KBM-7 (cell line): ENCODE measurements around the gene SULT2B1.

Source experiments
- DNase-seq: peaks from one replicate; pipeline ENCODE4 v3.0.0-alpha.2; 2015
- in situ Hi-C: fragments of 300-500 bp; cut with MboI; formaldehyde crosslinking; loops from 2 replicates; pipeline ENCODE4 v1.14.3; 2020; ENCODE audit warnings: low sequenced_read_pairs, low pct_unique_long_range_greater_than_20kb, mixed read lengths

Gene SULT2B1

GRCh38 chr19:48595171-48595570 is 43.2 kb downstream of the SULT2B1 start:
- no peak for DNase-seq
- in situ Hi-C loops, result loop anchor here (25.0 kb wide), 1 partner anchor 258 kb away; the partner anchor contains the start of gene EMP3

DNA sequence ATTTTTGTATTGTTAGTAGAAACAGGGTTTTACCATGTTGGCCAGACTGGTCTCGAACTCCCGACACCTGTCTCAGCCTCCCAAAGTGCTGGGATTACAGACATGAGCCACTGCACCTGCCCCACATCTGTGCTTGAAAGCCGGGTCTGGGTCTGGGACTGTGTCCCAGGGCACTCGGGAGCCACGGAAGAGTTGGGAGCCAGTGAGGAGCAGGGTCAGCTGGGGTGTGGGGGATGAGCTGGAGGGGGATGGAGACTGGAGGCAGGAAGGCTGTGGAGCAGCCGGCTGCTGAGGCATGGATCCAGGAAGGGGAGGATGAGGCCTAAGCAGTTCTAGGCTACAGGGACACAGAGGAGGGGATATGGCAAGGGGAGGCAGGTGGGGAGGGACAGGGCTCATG is 43.9 kb downstream of the SULT2B1 start:
- in situ Hi-C loops, result loop anchor here (25.0 kb wide), 1 partner anchor 259 kb away; the partner anchor contains the start of gene EMP3
- DNase-seq, result no peak

DNA sequence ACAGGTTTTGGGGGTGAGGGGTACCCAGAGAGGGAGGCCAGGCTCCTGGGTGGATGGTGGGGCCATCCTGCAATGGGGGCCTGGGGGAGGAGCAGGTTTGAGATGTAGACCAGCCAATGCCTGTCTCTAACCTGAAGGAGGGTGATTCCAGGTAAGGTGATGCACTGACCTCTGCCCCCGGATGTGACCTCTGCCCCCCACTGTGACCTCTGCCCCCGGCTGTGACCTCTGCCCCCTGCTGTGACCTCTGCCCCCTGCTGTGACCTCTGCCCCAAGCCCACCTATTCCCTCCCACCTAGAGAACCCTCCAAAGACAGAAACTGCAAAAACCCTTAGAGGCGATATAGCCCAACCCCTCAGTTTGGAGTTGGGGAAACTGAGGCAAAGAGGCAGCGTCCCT is 44.3 kb downstream of the SULT2B1 start:
- in situ Hi-C loops, result loop anchor here (25.0 kb wide), 1 partner anchor 259 kb away; the partner anchor contains the start of gene EMP3
- no peak for DNase-seq

- in situ Hi-C loops, result loop anchor here (25.0 kb wide), 1 partner anchor 260 kb away; the partner anchor contains the start of gene EMP3
- no peak for DNase-seq
Measured at GRCh38 chr19:48596679-48597465, 44.9 kb downstream of the SULT2B1 start.

DNA sequence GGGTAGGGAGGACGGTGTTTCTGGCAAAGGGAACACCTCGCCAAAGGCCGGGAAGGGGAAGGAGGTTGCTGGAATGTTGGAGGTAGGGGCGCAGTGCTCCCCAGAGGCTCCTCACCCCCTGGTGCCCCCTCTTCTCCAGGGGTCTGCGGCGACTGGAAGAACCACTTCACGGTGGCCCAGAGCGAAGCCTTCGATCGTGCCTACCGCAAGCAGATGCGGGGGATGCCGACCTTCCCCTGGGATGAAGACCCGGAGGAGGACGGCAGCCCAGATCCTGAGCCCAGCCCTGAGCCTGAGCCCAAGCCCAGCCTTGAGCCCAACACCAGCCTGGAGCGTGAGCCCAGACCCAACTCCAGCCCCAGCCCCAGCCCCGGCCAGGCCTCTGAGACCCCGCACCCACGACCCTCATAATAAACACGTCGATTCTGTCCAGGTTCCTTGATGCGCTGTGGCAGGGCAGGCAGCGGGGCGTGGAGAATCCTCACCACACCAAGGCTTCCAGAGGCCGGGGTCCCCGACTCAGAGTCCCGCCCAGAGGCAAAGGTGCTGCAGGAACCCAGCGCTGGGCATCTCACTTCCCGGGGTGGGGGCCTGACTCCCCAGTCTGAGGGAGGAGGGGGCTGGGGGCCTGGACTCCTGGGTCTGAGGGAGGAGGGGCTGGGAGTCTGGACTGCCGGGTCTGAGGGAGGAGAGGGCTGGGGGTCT is 47.2 kb downstream of the SULT2B1 start:
- in situ Hi-C loops, result loop anchor here (25.0 kb wide), 1 partner anchor 262 kb away; the partner anchor contains the start of gene EMP3
- DNase-seq, result no peak

DNA sequence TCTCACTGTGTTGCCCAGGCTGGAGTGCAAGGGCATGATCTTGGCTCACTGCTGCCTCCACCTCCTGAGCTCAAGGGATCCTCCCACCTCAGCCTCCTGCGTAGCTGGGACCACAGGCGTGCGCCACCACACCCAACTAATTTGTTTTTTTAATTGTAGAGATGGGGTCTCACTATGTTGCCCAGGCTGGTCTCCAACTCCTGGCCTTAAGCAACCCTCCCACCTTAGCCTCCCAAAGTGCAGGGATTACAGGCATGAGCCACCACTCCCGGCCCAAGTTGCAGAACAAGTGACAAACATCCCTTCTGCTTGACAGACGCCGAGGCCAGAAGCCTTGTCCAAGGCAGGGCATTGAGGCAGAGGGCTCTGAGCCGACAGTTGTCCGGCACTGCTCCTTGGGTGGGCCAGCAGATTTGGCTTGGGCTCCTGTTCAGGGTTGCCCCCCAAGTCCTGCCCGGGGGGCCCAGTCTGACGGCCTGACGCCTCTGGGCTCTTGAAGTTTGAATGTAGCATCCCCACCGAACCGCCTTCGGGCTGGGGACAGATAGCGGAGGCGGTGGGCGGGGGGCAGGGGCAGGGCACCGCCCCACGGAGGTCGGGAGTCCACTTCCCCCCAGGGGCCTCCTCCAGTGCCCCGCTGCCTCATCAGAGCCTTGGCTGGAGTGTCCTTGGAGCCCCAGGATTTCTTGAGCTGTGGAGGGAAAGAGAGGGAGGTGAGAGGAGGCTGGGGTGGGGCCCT is 48.9 kb downstream of the SULT2B1 start:
- in situ Hi-C loops, result no loop called here
- no peak for DNase-seq

DNA sequence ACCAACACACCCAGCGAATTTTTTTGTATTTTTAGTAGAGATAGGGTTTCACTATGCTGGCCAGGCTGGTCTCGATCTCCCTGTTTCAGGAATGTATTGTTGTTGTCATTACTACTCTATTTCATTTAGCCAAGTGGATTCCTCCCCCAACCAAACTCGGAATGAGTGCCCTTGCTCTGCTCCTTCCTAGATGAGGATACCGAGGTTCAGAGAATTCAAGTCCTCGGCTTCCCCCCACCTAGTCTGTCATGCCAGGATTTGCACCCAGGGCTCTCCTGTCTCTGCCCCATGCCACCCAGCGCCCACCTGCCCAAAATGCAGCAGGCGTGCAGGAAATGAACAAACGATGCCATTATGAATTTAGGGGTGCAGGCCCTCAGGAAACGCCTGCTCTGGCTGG is 51.0 kb downstream of the SULT2B1 start:
- in situ Hi-C loops, result no loop called here
- no peak for DNase-seq

DNA sequence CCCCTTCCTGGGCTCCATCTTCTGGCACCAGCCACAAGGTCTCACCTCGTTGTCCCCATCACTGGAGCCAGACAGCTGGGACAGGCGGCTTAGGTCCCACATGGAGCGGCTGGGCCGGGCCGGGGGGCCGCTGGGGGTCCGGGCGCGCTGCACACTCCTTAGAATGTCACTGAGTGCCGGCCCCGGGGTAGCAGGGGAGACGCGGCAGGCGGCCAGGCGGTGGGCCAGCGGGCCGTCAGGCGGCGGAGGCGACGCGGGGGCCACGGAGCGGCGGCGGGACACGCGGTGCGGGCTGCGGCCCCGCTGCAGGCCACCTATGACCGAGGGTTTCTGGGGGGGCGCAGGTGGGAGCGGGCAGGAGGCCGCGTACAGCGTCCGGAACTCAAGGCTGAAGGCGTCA is 51.5 kb downstream of the SULT2B1 start:
- no peak for DNase-seq
- in situ Hi-C loops, result no loop called here

DNA sequence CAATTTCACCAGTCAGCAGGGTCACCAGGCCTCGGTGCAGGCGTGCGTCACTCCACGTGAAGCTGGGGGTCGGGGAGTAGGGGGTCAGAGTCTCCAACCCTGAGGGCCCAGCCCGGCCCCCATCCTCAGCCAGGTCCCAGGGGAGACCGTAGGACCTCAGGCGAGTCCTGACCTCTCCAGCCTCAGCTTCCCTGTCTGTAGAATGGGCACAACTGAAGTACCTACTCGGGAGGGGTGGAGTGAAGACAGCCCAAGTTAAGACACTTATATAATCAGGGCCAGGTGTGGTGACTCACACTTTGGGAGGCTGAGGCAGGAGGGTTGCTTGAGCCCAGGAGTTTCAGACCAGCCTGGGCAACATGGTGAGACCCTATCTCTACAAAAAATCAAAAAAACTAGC is 51.9 kb downstream of the SULT2B1 start:
- in situ Hi-C loops, result no loop called here

DNA sequence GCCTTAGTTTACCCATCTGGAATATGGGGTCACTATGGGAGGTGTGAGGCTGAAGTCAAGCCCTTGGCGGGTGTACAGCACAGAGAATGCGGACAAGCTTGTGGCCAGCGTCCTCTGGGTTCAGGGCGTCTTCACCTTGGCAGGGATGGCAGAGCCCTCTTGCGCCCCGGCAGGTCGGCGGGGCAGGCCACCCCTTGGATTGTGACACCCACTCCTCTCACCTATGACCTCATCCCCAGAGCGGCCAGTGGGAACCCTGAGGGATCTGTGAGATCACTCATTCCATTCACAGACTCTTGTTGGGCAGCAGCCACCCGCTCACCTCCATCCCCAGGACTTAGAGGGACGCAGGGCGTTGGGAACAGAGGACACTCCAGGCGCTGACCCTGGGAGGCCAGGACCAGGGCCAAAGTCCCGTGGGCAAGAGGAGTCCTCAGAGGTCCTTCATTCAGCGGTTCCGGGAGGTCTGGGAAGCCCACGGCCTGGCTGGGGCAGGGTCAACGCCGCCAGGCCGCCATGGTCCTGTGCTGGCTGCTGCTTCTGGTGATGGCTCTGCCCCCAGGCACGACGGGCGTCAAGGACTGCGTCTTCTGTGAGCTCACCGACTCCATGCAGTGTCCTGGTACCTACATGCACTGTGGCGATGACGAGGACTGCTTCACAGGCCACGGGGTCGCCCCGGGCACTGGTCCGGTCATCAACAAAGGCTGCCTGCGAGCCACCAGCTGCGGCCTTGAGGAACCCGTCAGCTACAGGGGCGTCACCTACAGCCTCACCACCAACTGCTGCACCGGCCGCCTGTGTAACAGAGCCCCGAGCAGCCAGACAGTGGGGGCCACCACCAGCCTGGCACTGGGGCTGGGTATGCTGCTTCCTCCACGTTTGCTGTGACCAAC is 54.7 kb downstream of the SULT2B1 start, which contains the start of gene SPACA4:
Gene SPACA4, plus strand, starts transcription at position 280 of the 896 bp plus-strand sequence. Its CDS starts 237 bp downstream, at position 517.
- in situ Hi-C loops, result no loop called here
- no peak for DNase-seq

More for the DNA sequence above, 51.9 kb downstream of the SULT2B1 start:
- no peak for DNase-seq

DNA sequence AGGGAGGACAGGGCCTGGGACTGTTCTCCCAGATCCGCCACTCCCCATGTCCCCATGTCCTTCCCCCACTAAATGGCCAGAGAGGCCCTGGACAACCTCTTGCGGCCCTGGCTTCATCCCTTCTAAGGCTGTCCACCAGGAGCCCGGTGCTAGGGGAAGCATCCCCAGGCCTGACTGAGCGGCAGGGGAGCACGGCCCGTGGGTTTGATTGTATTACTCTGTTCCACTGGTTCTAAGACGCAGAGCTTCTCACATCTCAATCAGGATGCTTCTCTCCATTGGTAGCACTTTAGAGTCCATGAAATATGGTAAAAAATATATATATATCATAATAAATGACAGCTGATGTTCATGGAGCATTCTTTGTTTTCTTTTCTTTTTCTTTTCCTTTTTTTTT is 55.4 kb downstream of the SULT2B1 start:
- no peak for DNase-seq
- in situ Hi-C loops, result no loop called here

GRCh38 chr19:48608798-48609263 is 56.9 kb downstream of the SULT2B1 start:
- peak; percentile 83 for DNase-seq

DNA sequence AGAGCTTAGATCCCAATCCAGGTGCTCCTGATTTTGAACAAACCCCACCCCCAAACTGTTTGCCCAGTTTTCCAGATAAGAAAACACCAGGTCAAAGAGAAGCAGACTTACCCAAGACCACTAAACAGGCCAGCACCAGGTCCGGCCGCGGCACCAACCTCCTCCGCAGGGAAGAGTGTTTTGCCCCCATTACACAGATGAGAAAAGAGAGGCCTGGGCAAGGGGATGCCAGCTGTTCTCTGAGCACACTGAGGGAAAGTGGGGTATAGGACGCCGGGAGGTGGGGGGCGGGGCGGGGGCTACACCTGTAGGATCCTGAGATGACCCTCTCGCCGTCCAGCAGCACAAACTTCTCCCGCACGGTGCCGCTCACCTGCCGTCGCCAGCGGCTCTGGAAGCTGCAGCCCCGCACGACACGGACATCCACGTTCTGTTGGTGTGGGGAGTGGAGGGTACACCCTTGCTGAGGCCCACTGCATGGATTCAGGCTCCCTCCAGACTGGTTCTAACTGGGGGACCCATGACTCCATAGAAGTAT is 57.7 kb downstream of the SULT2B1 start:
- no peak for DNase-seq
- in situ Hi-C loops, result no loop called here

More at GRCh38 chr19:48608798-48609263, 56.9 kb downstream of the SULT2B1 start:
- in situ Hi-C loops, result no loop called here

- no peak for DNase-seq
- in situ Hi-C loops, result no loop called here
Measured at GRCh38 chr19:48611872-48612271, 59.9 kb downstream of the SULT2B1 start.

GRCh38 chr19:48613024-48613851 is 61.3 kb downstream of the SULT2B1 start:
- peak; percentile 21 for DNase-seq
- in situ Hi-C loops, result no loop called here

DNA sequence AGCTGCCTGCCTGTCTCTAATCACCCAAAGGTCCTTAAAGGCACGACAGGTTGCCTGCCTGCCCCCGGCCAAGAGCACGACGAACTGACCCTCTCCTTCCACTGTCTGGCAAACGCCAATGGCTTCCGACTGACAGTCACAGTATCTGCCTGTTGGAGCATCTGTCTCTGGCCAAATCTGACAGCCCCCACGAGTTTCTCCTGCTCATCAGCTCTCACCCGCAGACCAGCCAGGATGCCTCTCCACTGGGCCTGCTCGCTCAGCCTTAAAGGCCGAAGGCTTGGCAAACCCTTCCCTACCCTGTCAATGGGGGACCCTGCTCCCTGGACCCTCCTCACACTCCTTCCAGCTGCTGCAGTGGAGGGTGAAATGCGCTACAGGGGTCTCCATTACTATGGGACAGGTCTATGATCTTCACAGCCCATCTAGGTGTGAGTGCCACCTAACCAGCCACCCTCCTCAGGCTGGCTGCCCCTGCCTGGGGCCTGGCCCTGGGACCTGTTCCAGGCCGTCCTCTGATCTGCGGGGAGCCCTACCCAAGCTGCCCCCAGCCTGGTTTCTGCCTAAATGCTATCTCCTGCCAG is 62.0 kb downstream of the SULT2B1 start:
- in situ Hi-C loops, result no loop called here
- peak; percentile 41 for DNase-seq
